HG03135 (cell line): ENCODE data around the gene CYP3A5.
"Not testable (repeated sequence)": the region's sequence is repeated elsewhere in the genome, so short reads cannot be mapped to it uniquely, and the experiment has no call there.

Experiments
- ATAC-seq: cut with Tn5 transposase; IDR thresholded peaks from one replicate; pipeline ENCODE4 v1.9.1; 2021; ENCODE audit warnings: mild to moderate bottlenecking, moderate library complexity; ENCODE audit not compliant: unreplicated experiment

Gene CYP3A5

GRCh38 chr7:99643464-99643863 is 36.3 kb downstream of the CYP3A5 start:
- no peak for ATAC-seq

- no peak for ATAC-seq
Observed at GRCh38 chr7:99642027-99642426, 37.8 kb downstream of the CYP3A5 start.

DNA sequence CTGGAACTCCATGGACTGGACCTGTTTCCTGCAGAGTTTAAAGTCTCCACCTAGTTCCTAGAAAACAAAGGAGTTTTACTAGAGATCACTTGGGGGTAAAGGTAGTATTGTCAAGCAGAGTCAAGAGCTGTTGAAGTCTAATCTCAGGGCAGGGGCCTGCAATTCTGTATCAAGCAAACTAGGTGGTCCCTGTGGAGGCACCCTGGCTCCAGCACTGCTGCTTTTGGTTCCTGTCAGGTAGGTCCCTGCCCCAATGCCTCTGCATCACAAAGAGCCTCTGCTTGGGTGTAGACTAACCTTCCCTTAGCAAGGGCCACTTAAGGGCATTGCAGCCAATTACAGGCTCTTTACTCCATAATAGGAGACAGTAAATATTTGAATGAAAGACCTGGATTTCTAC is 40.5 kb downstream of the CYP3A5 start:
- ATAC-seq, result no peak

- ATAC-seq, result no peak
Observed at GRCh38 chr7:99638731-99639130, 41.1 kb downstream of the CYP3A5 start.

DNA sequence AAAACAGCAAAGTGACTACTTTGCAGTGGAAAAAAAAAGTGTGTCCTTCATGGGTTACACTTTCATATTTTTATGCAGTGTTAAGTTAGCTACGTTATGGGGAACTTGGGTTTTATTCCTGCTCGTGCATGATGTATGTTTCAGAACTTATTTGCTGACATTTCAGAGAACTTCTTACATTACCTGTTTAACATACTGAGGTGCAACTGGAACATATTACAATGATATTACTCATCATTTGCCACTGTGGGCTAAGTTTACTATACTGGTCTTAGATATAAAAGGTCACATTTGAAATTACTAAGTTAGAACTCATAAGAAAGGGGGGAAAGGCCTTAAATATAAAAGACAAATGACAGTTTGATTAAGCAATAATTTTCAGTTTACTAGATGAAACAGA is 42.4 kb downstream of the CYP3A5 start:
- not testable (repeated sequence) for ATAC-seq

GRCh38 chr7:99631295-99632109 is 48.3 kb downstream of the CYP3A5 start:
- no peak for ATAC-seq

GRCh38 chr7:99629643-99630042 is 50.2 kb downstream of the CYP3A5 start:
- no peak for ATAC-seq

DNA sequence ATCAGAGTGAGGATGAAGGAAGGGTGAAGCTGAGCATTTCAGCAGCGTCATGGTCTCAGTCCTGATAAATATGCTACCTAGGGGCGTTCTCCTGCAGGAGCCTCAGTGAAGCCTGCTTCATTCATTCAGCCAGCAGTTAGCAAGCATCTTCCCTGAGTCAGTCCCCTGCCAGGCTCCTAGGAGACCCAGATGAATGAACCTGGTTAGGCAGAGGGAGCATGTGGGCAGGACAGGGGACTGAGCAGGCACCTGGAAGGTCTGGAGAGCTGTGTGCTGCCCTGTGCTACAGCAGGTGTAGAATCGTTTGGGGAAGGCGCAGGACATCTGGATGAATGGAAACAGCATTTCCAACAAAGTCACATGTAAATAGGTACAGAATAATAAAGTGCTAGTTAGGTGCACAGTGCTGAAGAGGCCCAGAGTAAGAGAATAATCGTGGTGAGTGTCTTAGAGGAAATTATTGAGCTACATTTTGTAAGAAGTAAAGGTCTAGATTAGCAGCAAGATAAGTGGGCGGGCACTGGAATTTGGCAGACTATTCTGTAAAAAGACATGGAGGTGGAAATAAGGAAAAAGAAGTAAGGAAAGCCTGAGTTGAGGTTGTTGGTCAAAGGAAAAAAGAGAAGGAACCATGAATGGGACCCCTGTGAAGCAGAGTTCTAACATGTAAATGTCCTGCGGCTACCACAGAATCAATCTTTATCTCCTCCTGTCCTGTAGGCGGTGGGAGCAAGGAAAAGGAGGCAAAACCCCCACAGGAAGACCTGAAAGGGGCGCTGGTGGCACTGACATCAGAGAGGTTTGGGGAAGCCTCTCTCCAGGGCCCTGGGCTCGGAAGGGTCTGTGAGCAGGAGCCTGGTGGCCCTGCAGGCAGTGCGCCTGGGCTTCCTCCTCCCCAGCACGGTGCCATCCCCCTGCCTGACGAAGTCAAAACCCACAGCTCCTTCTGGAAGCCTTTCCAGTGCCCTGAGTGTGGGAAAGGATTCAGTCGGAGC is 51.0 kb downstream of the CYP3A5 start:
- no peak for ATAC-seq

DNA sequence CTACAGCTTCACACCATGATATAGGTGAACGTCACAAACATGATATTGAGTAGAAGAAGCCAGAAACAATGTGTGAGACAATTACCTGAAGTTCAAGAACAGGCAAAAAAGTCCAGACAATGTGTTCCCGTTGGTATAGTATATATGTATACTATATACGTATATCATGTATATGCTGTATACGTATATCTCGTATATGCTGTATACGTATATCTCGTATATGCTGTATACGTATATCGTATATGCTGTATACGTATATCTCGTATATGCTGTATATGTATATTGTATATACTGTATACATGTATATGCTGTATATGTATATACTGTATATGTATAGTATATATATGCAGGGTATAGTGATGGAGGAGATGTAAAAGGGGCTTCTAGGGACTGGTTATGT is 52.3 kb downstream of the CYP3A5 start:
- no peak for ATAC-seq

DNA sequence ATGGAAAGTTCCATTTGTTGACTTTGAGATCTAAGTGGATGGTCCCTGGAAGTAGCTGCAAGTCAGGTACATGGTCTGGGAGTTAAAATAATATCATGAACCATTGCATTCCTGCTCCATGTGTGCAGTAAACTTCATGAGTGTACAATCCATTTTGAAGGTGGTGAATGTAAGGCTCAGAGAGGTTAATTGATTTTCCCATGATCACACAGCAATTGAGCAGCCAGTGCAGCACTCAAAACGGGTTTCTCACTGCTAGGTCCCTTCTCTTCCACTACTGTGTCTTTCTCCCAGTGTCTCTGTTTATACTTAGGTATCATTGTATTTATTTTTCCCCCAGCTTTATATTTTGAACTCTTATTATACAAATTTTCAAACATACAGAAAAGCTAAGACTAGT is 53.1 kb downstream of the CYP3A5 start:
- no peak for ATAC-seq

GRCh38 chr7:99625961-99626360 is 53.8 kb downstream of the CYP3A5 start:
- no peak for ATAC-seq

DNA sequence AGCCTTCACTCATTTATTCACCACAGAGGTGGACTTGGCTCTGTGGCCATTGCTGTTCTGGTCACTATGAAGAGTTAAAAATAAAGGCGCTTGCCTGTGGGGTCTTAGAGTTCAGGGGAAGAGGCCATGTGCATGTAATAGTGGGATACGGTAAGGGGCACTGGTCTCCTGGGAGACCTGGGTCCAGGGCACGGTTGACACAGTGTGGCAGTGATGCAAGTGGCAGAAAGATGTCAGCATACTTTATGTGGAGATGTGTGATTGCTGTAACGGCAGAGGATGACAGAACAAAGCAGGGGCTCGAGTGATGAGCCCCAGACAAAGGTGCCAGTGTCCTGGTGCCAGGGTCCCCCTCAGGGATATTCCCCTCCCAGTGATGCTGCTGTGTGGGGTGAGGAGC is 54.5 kb downstream of the CYP3A5 start:
- ATAC-seq, result no peak

DNA sequence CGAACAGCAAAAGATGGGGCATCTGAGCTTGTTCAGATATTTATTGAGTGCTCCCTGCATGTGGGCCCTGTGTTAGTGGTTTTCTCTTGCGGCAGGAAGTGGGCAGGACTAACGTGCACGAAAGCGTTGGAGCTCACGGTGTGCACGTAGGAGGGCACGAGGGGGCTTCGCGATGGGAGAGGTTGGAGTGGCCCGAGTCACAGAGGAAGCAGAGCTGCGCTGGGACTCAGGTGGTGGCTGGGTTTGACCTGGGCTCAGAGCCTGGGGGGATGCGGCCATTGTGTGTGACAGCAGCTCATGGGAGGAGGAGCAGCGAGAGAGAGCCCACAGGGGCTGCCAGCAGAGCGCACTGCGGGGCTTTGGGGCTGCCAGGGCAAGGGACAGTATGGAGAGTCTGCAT is 55.3 kb downstream of the CYP3A5 start:
- ATAC-seq, result no peak

- ATAC-seq, result no peak
Observed at GRCh38 chr7:99623702-99624447, 55.9 kb downstream of the CYP3A5 start.

DNA sequence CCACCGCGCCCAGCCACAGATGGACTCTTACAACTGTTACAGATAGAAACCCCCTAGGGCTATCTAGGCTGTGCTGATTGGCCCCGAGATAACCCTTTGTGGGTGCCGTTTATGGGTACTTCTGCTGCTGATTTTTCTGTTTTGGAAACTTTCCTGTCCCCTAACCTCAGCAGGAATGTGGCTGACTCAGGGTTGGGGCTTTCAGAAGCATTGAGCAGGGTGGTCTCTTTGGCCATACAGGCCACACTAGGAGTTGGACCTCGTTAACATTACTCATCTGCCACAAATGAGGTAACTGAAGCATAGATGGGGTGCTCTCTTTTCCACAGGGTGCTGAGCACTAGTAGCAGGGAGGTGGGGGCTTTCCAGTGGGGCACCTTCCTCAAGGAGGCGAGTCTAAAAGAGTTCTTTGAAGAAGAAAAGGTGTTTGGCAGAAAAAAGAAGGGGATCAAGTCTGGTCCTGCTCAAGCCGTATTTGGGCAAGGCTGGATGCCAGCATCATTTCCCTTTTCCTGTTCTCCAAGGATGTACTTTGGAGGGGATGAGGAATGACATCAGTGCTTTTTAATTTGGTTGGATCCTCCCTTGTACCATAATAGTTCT is 56.6 kb downstream of the CYP3A5 start:
- ATAC-seq, result no peak

- ATAC-seq, result no peak
Observed at GRCh38 chr7:99622596-99622995, 57.2 kb downstream of the CYP3A5 start.

DNA sequence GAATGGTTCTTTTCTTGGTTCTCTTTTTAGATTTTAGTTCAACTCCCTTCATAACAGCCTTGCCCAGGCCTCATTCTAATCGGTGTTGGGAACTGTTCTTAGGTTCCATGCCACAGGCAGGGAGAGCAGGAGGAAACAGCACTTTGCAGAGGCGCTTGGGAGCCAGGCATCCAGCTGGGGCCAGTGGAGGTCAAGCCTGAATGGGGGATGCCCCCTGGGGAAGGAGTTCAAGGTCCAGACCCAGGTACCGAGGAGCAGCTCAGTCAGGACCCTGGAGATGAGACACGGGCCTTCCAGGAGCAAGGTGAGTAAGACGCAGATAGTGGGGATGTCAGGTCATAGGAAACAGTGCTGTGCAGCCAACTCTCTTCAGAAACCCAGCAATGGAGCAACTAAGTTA is 58.5 kb downstream of the CYP3A5 start:
- ATAC-seq, result no peak

DNA sequence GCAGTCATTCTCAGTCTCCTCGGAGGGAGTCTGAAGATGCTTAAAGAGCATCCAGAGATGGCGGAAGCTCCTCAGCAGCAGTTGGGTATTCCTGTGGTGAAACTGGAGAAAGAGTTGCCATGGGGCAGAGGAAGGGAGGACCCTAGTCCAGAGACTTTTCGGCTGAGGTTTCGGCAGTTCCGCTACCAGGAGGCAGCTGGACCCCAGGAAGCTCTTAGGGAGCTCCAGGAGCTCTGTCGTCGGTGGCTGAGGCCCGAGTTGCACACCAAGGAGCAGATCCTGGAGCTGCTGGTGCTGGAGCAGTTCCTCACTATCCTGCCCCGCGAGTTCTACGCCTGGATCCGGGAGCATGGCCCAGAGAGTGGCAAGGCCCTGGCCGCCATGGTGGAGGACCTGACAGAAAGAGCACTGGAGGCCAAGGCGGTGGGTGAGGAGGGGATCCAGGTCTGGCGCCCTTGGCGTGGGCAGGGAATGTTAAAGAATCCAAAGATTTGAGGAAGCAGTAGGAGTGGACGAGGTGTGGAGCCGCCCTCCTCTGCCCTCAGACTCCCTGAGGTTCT is 60.1 kb downstream of the CYP3A5 start:
- ATAC-seq, result no peak

DNA sequence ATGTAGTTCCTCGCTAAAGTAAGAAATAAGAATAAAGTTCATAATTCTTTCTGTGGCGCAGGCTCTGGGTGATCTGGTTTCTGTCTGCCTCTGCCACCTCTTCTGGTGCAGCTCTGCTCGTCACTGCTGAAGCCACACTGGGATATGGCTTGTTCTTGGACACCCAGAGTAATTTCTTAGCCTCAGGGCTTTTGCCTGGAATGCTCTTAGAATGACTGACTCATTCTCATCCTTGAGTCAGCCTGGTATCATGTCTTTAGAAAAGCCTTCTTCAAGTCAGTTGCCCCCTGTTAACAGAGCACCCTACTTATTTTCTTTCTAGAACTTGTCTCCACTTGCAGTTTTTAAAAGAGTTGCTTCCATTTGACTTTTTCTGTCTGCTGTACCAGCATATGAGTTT is 61.1 kb downstream of the CYP3A5 start:
- no peak for ATAC-seq

GRCh38 chr7:99617192-99617781 is 62.5 kb downstream of the CYP3A5 start:
- peak; percentile 39 for ATAC-seq
